GM19099 (cell line): ENCODE results near the gene KIF15.
A peak's percentile ranks its signal among the peaks of the same experiment; 100 is the strongest.

Source experiments
- POLR2A ChIP-seq: IDR thresholded peaks from 3 replicates; pipeline ENCODE4 v1.6.1; 2011; ENCODE audit warnings: low read depth; ENCODE audit not compliant: insufficient read length; ENCODE audit errors: extremely low read depth

KIF15 gene, protein sequence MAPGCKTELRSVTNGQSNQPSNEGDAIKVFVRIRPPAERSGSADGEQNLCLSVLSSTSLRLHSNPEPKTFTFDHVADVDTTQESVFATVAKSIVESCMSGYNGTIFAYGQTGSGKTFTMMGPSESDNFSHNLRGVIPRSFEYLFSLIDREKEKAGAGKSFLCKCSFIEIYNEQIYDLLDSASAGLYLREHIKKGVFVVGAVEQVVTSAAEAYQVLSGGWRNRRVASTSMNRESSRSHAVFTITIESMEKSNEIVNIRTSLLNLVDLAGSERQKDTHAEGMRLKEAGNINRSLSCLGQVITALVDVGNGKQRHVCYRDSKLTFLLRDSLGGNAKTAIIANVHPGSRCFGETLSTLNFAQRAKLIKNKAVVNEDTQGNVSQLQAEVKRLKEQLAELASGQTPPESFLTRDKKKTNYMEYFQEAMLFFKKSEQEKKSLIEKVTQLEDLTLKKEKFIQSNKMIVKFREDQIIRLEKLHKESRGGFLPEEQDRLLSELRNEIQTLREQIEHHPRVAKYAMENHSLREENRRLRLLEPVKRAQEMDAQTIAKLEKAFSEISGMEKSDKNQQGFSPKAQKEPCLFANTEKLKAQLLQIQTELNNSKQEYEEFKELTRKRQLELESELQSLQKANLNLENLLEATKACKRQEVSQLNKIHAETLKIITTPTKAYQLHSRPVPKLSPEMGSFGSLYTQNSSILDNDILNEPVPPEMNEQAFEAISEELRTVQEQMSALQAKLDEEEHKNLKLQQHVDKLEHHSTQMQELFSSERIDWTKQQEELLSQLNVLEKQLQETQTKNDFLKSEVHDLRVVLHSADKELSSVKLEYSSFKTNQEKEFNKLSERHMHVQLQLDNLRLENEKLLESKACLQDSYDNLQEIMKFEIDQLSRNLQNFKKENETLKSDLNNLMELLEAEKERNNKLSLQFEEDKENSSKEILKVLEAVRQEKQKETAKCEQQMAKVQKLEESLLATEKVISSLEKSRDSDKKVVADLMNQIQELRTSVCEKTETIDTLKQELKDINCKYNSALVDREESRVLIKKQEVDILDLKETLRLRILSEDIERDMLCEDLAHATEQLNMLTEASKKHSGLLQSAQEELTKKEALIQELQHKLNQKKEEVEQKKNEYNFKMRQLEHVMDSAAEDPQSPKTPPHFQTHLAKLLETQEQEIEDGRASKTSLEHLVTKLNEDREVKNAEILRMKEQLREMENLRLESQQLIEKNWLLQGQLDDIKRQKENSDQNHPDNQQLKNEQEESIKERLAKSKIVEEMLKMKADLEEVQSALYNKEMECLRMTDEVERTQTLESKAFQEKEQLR (N-terminal part only)

DNA sequence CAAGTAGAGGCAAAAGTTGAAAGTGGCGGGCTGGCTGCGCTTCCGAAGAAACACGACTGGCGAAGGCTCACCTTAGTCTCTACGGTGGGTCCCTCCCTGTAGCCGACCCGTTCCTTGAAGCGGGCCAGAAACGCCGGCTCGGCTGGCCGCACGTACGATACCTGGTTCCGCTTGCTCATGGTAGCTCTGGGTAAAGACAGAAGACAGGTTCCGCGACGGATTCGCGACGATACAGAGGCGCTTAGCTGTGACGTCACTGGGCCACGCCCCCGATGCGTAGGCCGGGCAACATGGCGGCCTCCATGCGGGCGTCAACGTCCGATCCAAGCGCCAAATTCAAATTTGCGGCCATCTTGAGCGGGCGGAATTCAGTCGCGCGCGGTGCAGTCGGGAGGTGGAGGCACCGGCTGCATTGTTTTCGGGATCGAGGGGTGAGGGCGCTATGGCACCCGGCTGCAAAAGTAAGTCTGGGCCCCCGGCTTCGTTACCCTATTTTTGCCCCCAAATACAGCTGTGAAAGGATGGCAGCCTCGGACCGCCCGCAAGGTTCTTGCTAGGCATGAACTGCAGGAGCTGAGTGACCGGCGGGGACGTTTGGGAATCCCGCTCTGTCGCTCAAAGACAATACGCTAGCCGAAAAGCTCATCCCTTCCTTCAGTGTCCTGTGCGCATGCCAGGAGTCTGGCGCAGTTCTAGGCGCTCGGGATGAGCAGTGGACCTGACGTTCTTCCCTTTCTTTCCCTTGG lies at the start of gene KIF15, which contains the start of gene KIAA1143:
TSS of gene KIF15 (plus strand) at position 371 of the 746 bp plus-strand sequence. CDS start at position 443, 72 bp downstream.
TSS of gene KIAA1143 (minus strand) at position 196 of the 746 bp plus-strand sequence. CDS start at position 179, 17 bp downstream.
- peak; percentile 81 for TF ChIP-seq POLR2A

DNA sequence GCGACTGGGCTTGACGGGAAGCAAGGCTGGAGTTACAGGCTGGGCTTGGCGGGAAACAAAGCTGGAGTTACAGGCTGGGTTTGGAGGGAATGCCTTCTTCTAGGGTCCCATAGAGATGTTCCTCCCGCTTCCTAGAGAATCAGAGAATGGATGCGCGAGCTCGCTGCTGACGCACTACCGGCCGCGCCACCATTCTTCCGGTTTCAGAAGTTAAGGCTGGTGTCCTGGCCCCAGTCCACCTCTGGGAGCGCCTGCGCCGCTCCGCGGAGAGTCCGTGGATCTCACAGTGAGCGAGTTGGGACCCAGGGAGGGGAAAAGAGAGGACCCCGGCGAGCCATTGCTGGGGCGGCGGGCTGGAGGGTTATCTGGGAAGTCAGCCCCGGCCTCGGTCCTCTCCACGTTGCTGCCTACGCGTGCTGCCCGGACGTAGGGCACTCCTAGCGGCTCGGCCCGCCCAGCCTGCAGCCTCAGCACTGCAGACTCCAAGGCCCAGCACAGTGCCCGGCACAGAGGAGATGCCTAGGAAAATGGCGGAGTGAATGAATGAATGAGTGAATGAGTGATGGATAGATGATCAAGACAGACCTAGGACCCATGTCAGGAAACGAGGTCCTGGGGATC lies 49.0 kb upstream of the KIF15 start, which contains the start of gene ZNF502:
TSS of gene ZNF502 (plus strand) at position 206 of the 621 bp plus-strand sequence. CDS start 7,602 bp downstream, outside the sequence.
- TF ChIP-seq POLR2A, result no peak

DNA sequence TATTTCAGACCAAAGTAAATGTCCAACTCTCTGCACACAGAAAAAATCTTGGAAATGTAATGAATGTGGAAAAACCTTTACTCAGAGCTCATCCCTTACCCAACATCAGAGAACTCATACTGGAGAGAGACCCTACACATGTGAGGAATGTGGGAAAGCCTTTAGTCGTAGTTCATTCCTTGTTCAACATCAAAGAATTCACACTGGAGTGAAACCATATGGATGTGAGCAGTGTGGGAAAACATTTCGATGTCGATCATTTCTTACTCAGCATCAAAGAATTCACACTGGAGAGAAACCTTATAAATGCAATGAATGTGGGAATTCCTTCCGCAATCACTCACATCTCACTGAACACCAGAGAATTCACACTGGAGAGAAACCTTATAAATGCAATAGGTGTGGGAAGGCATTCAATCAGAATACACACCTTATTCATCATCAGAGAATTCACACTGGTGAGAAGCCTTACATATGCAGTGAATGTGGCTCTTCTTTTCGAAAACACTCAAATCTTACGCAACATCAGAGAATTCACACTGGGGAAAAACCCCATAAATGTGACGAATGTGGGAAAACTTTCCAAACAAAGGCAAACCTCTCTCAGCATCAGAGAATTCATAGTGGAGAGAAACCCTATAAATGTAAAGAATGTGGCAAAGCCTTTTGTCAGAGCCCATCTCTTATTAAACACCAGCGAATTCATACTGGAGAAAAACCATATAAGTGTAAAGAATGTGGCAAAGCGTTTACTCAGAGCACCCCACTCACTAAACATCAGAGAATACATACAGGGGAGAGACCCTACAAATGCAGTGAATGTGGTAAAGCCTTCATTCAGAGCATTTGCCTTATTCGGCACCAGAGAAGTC lies 40.1 kb upstream of the KIF15 start:
- no peak for TF ChIP-seq POLR2A

- no peak for TF ChIP-seq POLR2A
These were observed 39.5 kb upstream of the KIF15 start for GRCh38 chr3:44722103-44722401.

- peak; percentile 36 for TF ChIP-seq POLR2A
These were observed 32.1 kb upstream of the KIF15 start, which contains the start of gene ZNF501 for GRCh38 chr3:44729384-44729910. Gene ZNF501 (plus strand): TSS chr3:44729635. CDS start chr3:44734422, 4,787 bp downstream.

DNA sequence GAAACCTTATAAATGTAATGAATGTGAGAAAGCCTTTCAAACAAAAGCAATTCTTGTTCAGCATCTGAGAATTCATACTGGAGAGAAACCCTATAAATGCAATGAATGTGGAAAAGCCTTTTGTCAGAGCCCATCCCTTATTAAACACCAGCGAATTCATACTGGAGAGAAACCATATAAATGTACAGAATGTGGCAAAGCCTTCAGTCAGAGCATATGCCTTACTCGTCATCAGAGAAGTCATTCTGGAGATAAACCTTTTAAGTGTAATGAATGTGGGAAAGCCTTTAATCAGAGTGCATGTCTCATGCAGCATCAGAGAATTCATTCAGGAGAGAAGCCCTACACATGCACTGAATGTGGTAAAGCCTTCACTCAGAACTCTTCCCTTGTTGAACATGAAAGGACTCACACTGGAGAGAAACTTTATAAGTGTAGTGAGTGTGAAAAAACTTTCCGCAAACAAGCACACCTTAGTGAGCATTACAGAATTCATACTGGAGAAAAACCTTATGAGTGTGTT lies 26.9 kb upstream of the KIF15 start:
- no peak for TF ChIP-seq POLR2A

DNA sequence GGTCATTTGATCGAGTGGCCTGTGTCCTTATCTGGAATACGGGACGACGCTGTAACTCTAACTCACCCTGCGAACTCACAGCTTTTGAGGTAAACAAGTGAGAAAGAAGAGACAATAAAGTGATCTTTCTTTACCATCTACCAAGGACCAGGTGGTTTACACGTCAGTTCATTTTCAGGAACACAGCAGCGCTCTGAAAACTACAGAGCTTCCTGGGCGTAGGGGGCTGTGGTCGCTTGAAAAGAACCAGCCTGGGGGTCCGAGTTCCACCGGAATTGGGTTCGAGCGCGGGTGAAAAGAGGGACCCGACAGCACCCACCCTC lies 532 bp upstream of the KIF15 start:
- TF ChIP-seq POLR2A, result no peak

GRCh38 chr3:44762170-44762677 lies 630 bp downstream of the KIF15 start:
- TF ChIP-seq POLR2A, result no peak

DNA sequence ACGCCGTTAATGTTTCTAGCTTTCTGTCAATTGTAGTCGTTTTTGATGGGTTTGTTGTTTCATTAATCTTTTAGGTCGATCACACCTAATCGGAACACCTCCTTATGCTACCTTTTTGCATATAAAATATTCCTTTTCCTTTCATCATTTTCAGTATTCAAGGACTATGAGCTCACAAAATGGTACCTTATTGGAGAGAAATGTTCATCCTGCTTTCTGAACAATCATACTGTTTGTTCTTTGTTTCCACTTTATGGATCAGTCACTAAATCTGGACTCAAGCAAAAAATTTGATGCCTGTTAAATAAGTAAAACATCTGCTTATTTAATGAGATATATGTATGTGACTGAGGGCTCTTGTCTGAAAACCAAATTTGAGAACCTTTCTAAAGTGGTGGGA lies 1.1 kb downstream of the KIF15 start:
- TF ChIP-seq POLR2A, result no peak

- TF ChIP-seq POLR2A, result no peak
These were observed 2.7 kb downstream of the KIF15 start for GRCh38 chr3:44764248-44764647.

DNA sequence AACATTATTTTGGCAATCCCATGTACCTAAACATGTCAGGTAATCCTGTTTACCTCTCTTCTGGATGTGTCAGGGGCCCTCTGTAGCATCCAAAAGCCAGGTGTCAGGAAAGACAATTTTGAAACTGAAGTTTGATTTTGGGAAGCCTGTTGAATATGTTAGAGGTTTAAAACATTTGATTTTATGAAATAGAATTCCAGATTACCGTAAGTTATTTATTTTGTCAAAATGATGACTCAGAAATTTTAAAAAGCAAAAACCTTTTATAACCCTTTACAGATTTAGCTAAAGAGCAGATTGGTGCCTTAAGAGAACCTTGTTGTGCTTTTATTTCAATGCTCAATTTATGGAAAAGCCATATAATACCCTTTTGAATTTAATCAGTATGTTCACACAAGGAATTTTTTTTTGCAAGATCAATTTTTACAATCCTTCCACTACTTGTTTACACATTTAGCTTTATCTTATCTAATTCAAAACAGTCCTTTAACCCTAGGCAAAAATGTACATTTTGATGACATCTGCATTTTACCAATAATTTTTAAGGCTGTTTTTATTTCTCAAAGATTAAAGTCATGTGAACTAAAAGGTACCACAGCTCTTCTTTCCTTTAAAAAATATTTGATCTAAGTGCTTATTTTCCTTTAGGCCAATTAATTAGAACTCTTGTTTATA lies 10.0 kb downstream of the KIF15 start:
- TF ChIP-seq POLR2A, result no peak

DNA sequence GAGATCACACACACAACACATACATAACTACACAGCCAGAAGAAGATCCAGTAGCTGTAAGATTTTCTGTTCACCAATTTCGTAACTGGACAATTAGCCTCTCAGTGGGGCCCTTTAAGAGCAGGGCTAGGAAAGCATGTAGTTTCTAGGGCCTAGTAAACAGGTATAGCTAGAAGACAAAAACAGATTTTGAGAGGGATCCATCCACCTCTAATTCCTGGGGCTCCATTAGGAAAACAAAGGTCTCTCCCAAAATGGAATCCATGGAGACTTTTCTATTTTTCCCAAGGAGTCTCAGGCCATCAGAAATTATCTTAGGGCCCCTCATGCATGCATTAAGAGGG lies 10.5 kb downstream of the KIF15 start:
- TF ChIP-seq POLR2A, result no peak
